Hematopoietic multipotent progenitor cell treated with erythropoietin and hydrocortisone succinate and interleukin-3 and kit ligand, for 4 days (in vitro differentiated cells): ENCODE results near the gene UBE2D3.

Experiments used
- DNase-seq: peaks from one replicate; pipeline ENCODE4 v3.0.0-alpha.2; 2015

UBE2D3 gene

GRCh38 chr4:102826890-102827673 lies at the start of gene UBE2D3:
Gene UBE2D3, minus strand, starts transcription at chr4:102827551. Its CDS starts 1,043 bp downstream, at chr4:102826508.
- DNase-seq = peak; percentile 97

DNA sequence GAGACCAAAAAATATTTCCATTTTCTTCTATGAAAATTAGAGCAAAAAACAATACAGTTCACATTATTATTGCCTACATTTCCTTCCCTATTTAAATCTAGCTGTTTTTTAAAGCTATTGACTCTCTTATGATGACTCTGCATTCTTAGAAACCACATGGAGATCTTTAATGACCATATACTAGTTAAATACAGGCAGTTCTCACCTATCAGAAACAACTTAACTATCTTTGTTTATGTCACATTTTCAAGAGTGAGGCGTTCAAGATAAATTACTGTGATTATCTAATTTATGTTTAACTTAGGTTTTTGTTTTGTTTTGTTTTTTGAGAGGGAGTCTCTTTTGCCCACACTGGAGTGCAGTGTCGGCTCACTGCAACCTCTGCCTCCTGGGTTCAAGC lies 44.4 kb upstream of the UBE2D3 start:
- peak; percentile 80 for DNase-seq

GRCh38 chr4:102869569-102870197 lies 42.3 kb upstream of the UBE2D3 start:
- DNase-seq = peak; percentile 24

DNA sequence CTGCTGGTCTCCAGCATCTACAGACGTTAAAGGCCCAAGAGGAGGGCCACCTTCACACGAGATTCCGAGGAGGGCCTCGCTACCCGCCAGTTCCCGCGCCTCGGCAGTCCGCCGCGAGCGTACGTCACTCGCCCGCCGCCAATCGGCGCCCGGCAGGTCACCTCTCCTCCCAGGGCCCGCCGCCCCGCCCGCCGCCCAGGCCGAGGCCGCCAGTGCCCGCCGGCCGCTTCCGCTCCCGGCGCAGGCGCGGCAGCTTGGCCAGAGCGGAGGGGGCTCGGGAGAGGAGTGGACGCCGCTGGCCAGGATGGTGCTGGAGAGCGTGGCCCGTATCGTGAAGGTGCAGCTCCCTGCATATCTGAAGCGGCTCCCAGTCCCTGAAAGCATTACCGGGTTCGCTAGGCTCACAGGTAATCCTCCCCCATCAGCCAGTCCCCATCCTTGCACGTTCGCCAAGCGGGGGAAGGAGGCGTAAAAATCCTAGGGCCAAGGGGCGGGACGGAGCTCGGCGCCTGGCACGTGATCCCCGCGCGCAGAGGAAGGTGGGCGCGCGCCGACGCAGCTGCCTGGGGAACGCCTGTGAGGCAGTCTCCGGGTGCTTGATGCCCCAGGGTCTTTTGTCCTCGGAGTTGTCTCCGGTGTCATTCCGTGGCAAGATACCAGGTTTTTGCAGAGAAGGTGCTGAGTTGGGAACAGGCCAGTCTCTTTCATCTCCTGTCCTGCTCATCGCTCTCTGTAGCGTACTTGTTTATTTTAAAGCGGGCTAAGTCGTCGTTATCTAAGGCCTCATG lies 41.6 kb upstream of the UBE2D3 start, which contains the start of gene CISD2:
CISD2 (plus strand) TSS at position 212 of the 788 bp plus-strand sequence; CDS start at position 305, 93 bp downstream.
- peak; percentile 98 for DNase-seq

GRCh38 chr4:102868153-102868780 lies 40.9 kb upstream of the UBE2D3 start:
- no peak for DNase-seq

GRCh38 chr4:102867278-102868152 lies 40.2 kb upstream of the UBE2D3 start:
- peak; percentile 41 for DNase-seq

DNA sequence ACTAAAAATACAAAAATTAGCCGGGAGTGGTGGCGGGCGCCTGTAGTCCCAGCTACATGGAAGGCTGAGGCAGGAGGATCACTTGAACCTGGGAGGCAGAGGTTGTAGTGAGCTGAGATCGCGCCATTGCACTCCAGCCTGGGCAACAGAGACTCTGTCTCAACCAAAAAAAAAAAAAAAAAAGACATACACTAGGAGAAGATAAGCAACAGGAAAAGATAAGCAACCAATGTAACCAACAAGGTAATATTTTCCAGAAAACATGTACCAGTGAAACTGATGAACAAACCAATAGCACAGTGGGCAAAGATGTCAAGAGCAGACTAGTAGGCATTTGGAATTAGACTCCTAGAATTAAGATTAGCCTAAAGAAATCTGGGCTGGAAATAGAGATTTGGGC lies 38.0 kb upstream of the UBE2D3 start:
- peak; percentile 41 for DNase-seq

- no peak for DNase-seq
Observed at GRCh38 chr4:102862747-102863146, 35.4 kb upstream of the UBE2D3 start.

- DNase-seq = peak; percentile 66
Observed at GRCh38 chr4:102862016-102862415, 34.7 kb upstream of the UBE2D3 start.

GRCh38 chr4:102860611-102861324 lies 33.4 kb upstream of the UBE2D3 start:
- DNase-seq = peak; percentile 53

GRCh38 chr4:102858828-102859464 lies 31.6 kb upstream of the UBE2D3 start:
- no peak for DNase-seq

DNA sequence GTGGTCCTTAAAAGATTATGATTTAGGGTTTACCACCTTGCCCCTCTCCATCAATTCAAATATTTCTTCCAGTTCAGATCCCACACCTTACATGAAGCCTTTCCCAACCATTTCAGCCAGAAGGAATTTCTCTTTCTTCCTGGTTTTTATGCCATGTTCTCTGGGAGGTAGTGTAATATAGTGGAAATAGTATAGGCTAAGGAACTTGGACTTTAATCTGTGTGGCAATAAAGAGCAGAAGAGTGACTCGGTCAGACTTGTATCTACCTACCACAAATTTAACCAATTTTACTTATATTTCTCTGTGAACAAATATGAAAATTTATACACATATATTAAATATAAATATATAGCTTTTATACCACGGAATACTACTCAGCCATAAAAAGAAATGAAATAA lies 23.0 kb upstream of the UBE2D3 start:
- DNase-seq = no peak

DNA sequence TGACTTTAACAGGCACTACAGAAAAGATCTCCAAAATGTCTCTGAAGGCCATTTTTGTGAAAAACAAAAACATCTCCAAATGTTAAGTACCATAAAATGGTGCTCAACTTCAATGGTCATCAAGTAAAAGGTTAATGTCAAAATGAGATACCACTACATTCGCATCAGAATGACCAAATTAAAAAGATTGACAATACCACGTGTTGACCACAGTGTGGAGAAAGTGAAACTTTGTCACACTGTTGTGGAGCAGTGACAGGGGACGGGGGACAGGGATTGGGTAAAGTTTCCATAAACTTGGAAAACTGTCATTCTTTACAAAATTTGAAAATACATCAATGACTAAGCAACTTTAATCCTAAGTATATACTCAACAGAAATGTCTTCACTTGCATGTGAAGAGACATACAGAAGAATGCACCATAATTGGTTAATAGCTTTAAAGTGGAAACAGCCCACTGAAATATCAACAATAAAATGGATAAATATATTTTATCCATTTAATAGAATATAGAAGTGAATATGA lies 22.3 kb upstream of the UBE2D3 start:
- no peak for DNase-seq

DNA sequence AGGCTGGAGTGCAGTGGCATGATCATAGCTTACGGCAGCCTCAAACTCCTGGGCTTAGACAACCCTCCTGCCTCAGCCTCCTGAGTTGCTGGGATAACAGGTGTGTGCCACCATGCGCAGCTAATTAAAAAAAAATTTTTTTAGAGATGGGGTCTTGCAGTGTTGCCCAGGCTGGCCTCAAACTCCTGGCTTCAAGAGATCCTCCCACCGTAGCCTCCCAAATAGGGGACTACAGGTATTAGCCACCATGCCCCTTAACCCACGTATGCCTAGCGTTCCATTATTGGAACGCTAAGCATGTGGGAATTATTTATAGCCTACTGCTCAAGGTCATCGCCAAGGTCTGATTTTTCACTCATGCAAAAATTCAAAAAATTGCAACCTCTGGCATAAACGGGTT lies 20.3 kb upstream of the UBE2D3 start:
- no peak for DNase-seq

DNA sequence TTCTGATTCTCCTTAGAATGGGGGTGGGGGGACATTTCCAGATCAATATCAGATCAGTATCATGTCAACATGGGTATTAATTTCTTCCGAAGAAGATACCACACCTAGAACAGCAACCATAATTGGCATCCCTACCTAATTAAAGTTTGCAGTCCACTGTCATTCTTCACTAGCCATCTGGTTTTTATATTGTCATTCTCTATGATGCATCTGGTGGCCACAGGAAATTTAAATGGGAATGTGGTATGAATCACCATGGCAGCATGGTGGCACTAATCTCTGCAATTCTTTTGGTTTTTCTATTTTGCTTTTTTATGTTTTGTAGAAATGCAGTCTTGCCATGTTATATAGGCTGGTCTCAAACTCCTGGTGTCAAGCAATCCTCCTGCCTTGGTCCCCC lies 16.6 kb upstream of the UBE2D3 start:
- no peak for DNase-seq

- no peak for DNase-seq
Observed at GRCh38 chr4:102843273-102843672, 15.9 kb upstream of the UBE2D3 start.

- DNase-seq = no peak
Observed at GRCh38 chr4:102842367-102842766, 15.0 kb upstream of the UBE2D3 start.

- DNase-seq = no peak
Observed at GRCh38 chr4:102836596-102836995, 9.2 kb upstream of the UBE2D3 start.

DNA sequence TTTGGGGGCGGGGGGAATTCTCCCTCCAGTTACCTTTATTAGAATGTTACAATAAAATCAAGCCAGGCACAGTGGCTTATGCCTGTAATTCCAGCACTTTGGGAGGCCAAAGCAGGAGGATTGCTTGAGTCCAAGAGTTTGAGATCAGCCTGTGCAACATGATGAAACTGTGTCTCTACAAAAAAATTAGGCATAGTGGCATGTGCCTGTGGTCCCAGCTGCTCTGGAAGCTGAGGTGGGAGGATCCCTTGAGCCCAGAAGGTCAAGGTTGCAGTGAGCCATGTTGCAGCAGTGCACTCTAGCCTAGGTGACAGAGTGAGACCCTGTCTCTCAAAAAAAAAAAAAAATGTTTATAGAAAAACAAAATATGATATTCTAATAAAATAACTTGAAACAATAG lies 5.3 kb upstream of the UBE2D3 start:
- DNase-seq = no peak

DNA sequence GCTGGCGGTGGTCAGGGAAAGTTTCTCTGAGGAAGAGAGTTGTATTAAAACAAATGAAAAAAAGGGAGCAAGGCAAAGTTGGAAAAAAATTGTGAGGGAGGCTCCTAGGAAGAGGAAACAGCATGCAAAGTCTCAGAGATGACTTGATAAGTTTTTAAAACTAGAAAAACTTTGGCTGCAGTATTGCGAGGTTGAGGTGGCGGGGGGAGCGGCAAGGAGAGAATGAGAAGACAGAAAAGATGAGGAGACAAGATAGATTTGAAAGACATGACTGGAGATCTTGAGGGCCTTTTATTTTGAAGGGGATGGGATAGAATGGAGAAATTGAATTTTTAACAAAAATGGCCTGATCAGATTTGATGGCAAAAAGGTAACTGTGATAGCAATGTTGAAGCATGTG lies 4.8 kb upstream of the UBE2D3 start:
- peak; percentile 35 for DNase-seq

GRCh38 chr4:102829803-102830202 lies 2.5 kb upstream of the UBE2D3 start:
- no peak for DNase-seq
